GM18520 (cell line): ENCODE data around the gene NDUFA13.

Experiments
- ATAC-seq: cut with Tn5 transposase; IDR thresholded peaks from one replicate; pipeline ENCODE4 v1.9.1; 2021; ENCODE audit not compliant: unreplicated experiment

NDUFA13 gene

GRCh38 chr19:19506592-19506991, 9.4 kb upstream of the NDUFA13 start:
- no peak for ATAC-seq

- no peak for ATAC-seq
These were observed 8.7 kb upstream of the NDUFA13 start for GRCh38 chr19:19507354-19507753.

- no peak for ATAC-seq
These were observed 7.8 kb upstream of the NDUFA13 start for GRCh38 chr19:19508217-19508616.

GRCh38 chr19:19510432-19510831, 5.6 kb upstream of the NDUFA13 start:
- ATAC-seq: no peak

- ATAC-seq: no peak
These were observed 2.3 kb upstream of the NDUFA13 start for GRCh38 chr19:19513682-19514081.

GRCh38 chr19:19514215-19514657, 1.8 kb upstream of the NDUFA13 start:
- ATAC-seq: no peak

- no peak for ATAC-seq
These were observed 964 bp upstream of the NDUFA13 start, which contains the start of gene TSSK6 for GRCh38 chr19:19514881-19515641. Gene TSSK6, minus strand, starts transcription at chr19:19515548. Its CDS starts 121 bp downstream, at chr19:19515427.

GRCh38 chr19:19517235-19517619, 1.2 kb downstream of the NDUFA13 start:
- no peak for ATAC-seq

GRCh38 chr19:19520989-19521388, 5.0 kb downstream of the NDUFA13 start:
- ATAC-seq: no peak

- ATAC-seq: no peak
These were observed 7.2 kb downstream of the NDUFA13 start for GRCh38 chr19:19523177-19523576.

GRCh38 chr19:19524053-19524452, 8.0 kb downstream of the NDUFA13 start:
- no peak for ATAC-seq

- no peak for ATAC-seq
These were observed 9.8 kb downstream of the NDUFA13 start for GRCh38 chr19:19525611-19526380.

GRCh38 chr19:19526581-19527370, 10.8 kb downstream of the NDUFA13 start:
- ATAC-seq: no peak

- ATAC-seq: no peak
These were observed 11.3 kb downstream of the NDUFA13 start for GRCh38 chr19:19527371-19527656.

GRCh38 chr19:19527674-19528625, 11.9 kb downstream of the NDUFA13 start:
- ATAC-seq: no peak

- ATAC-seq: no peak
These were observed 12.9 kb downstream of the NDUFA13 start, which contains the start of gene YJEFN3 for GRCh38 chr19:19528721-19529490. Gene YJEFN3, plus strand, starts transcription at chr19:19528911. Its CDS starts 22 bp downstream, at chr19:19528933.

GRCh38 chr19:19529783-19530422, 13.9 kb downstream of the NDUFA13 start:
- ATAC-seq: no peak

- no peak for ATAC-seq
These were observed 14.4 kb downstream of the NDUFA13 start for GRCh38 chr19:19530423-19530804.

GRCh38 chr19:19530889-19531288, 14.9 kb downstream of the NDUFA13 start:
- ATAC-seq: no peak
